ENCODE results near the gene DUS1L.

Gene DUS1L

GRCh38 chr17:82010575-82011525 lies 54.8 kb downstream of the DUS1L start:
- no peak for DNase-seq

- DNase-seq, result no peak
Measured at GRCh38 chr17:82009413-82009812, 56.2 kb downstream of the DUS1L start.

DNA sequence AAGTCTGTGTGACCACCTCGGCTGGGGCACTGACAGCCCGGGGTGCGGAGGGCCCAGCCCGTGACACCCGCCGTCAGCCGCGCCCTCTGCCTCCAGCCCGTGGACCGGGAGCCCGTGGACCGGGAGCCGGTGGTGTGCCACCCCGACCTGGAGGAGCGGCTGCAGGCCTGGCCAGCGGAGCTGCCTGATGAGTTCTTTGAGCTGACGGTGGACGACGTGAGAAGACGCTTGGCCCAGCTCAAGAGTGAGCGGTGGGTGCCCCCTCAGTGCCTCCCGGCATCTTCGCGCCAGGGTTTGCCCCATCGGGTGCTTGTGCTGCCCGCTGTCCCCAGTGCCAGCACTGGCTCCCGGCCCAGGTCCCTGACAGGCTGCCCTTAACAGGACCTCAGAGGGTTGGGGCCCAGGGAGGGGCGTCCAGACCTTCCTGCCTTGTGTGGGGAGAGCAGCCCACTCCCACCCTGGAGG lies 56.6 kb downstream of the DUS1L start:
- DNase-seq, result no peak

DNA sequence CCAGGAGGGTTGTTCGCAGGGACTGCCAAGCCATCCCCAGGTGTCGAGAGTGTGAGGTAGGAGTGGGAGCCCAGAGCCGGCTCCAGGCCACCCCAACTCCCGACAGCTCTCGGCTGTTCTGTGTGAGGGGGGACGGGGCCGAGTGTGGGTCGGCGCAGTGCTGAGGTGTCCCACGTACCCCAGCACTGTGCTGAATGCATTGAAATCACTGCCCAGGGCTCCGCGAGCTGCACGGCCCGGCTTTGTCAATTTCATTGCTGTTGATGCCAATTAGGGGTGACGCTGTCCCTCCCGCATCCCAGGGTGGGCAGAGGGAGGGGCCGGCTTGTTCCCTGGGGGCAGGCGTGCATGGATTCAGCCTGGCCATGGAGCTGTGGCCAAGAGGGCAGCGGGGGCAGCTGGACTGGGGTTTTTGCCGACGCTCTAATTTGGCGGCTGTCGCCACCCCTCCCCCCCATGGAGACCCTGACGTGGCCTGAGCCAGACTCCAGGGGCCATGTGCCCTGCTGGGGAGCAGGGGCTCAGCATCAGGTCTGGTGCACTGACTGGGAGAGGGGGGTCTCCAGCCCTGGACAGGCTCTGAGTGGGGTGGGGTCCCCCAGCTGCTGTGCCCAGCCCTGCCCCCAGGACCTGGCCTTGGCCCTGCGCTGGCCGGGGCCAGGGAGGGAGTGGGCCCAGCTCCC lies 57.2 kb downstream of the DUS1L start:
- no peak for DNase-seq

Measured in MV-4-11 (cell line).